ENCODE measurements around the gene MYO5B. TPM values are rescaled to one million over a fixed set of nuclear protein-coding genes. Genes with fewer than 3 reads are reported as not detected.
"Not testable (repeated sequence)": the region's sequence is repeated elsewhere in the genome, so short reads cannot be mapped to it uniquely, and the experiment has no call there.

MYO5B gene
- total RNA-seq (2014; rRNA removed; shearing (Covaris generic)) (not detected in 2 replicates), total RNA-seq (2022) (not detected in 2 replicates), Bru-seq, nascent RNA (percentile 5 among the genes with signal in this experiment), BruChase-seq, experiment 1, labeled RNA remaining after a 6-hour chase (percentile 6 among the genes with signal in this experiment), BruChase-seq, experiment 2, labeled RNA remaining after a 2-hour chase (percentile 6 among the genes with signal in this experiment)
- long read RNA-seq = 0 reads

DNA sequence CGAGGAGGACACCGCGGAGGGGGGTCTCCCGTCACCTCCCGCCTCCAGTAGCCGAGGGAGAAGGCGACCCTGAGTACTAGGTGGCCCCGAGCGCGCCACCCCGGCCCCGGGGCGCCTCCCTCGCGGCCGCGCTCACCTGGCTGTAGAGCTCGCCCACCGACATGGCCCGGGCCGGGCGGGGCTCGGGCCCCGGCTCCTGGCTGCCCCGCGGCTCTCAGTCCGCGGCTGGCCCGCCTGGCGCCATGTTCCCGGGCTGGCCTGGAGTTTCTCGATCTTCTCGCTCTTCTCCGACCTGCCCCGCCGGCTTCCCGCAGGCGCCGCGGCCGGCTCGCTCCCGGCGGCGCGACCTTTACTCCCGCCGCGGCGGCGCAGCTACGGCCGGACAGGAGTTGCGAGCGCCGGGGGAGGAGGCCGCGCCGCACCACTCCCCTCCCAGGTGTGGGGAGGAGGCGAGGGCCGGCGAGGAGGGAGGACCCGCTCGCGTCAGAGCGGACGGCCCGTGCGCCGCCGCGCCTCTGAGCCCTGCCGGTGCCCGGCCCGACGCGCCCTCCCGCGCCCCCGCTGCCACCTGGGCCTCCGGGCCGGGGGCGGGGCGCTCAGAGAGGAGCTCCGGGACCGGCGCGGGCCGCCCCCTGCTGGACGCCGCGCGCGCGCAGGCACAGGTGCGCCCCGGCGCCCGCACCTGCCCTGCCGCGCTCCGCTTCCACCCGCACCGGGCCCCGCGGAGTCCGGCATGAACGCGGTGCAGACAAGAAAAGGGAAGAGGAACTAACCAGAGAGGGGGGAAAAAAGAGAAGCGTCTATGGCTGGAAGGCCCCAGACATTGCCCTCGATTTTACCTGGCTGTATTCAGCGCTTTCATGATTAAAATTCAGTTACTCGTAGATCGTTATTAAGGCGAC, at the start of gene MYO5B:
MYO5B (minus strand) TSS at position 517 of the 902 bp plus-strand sequence; CDS start at position 163, 354 bp downstream.
- Histone ChIP-seq H3K4me3 (ENCODE audit: low read depth, low read length, poor library complexity, severe bottlenecking) (no peak within 1 kb of the TSS), H3K27ac (ENCODE audit: low read depth, low read length, poor library complexity, severe bottlenecking) (no peak within 1 kb of the TSS), H3K4me2 (ENCODE audit: low read length) (no peak within 1 kb of the TSS), H3K79me2 (ENCODE audit: insufficient read depth, low read depth, low read length) (no peaks in the 10 kb centered on the region), H3K36me3 (ENCODE audit: insufficient read depth, low read length) (no peaks in the 10 kb centered on the region), H3K9me3 (ENCODE audit: low read length) (no peaks in the 10 kb centered on the region), H3K4me1 (ENCODE audit: insufficient read depth, low read length, poor library complexity, severe bottlenecking) (no peaks in the 10 kb centered on the region), H2AFZ (ENCODE audit: low read length) (no peak within 1 kb of the TSS), H4K20me1 (ENCODE audit: insufficient read depth, low read length) (no peaks in the 10 kb centered on the region), H3K9me2 (ENCODE audit: insufficient read depth, low read length) (no peaks in the 10 kb centered on the region)
- CTCF ChIA-PET (ENCODE audit: unreplicated experiment) = no interaction called here
- TF ChIP-seq, protein P1, sequence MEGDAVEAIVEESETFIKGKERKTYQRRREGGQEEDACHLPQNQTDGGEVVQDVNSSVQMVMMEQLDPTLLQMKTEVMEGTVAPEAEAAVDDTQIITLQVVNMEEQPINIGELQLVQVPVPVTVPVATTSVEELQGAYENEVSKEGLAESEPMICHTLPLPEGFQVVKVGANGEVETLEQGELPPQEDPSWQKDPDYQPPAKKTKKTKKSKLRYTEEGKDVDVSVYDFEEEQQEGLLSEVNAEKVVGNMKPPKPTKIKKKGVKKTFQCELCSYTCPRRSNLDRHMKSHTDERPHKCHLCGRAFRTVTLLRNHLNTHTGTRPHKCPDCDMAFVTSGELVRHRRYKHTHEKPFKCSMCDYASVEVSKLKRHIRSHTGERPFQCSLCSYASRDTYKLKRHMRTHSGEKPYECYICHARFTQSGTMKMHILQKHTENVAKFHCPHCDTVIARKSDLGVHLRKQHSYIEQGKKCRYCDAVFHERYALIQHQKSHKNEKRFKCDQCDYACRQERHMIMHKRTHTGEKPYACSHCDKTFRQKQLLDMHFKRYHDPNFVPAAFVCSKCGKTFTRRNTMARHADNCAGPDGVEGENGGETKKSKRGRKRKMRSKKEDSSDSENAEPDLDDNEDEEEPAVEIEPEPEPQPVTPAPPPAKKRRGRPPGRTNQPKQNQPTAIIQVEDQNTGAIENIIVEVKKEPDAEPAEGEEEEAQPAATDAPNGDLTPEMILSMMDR (conservative IDR thresholded peaks at IDR 0.05; ENCODE audit: low read length) = 0 out of 2 replicates have a peak, but pooled peaks have one; percentile 40
- no peak for TF ChIP-seq EZH2phosphoT487 (IDR thresholded peaks at IDR 0.05; ENCODE audit: borderline replicate concordance, low read depth, low read length)
- DNase-seq (ENCODE audit: low spot score) = peak; percentile 10
- POLR2A ChIA-PET = no interaction called here
- intact Hi-C loops (cut with micrococcal nuclease; ENCODE audit: unreplicated experiment) = no loop called here
- BruUV-seq (replicated peaks) = no TSS peak

DNA sequence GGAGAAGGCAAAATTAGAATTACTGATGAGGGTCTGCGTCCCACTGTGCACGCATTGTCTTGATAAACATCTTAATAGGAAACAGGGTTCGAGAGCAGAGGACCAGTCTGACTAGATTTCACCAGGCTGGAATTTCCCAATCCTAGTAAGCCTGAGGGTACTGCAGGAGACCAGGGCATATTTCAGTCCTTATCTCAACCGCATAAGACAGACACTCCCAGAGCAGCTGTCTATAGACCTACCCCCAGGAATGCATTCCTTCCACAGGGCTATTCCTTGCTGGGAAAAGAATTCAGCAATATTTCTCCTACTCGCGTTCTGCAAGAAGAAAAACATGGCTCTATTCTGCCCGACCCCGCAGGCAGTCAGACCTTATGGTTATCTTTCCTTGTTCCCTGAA, 46.8 kb upstream of the MYO5B start:
- H3K4me3 ChIP-seq (ENCODE audit: low read depth, low read length, poor library complexity, severe bottlenecking); H3K4me2 ChIP-seq (ENCODE audit: low read length); H3K9me2 ChIP-seq (ENCODE audit: insufficient read depth, low read length); H3K4me1 ChIP-seq (ENCODE audit: insufficient read depth, low read length, poor library complexity, severe bottlenecking); H3K9me3 ChIP-seq (ENCODE audit: low read length); POLR2A ChIA-PET; intact Hi-C loops (cut with micrococcal nuclease; ENCODE audit: unreplicated experiment); H3K27ac ChIP-seq (ENCODE audit: low read depth, low read length, poor library complexity, severe bottlenecking); BruUV-seq (replicated peaks); H3K36me3 ChIP-seq (ENCODE audit: insufficient read depth, low read length); CTCF ChIA-PET (ENCODE audit: unreplicated experiment); H2AFZ ChIP-seq (ENCODE audit: low read length); H3K79me2 ChIP-seq (ENCODE audit: insufficient read depth, low read depth, low read length); H4K20me1 ChIP-seq (ENCODE audit: insufficient read depth, low read length); DNase-seq (ENCODE audit: low spot score): not testable (repeated sequence)

DNA sequence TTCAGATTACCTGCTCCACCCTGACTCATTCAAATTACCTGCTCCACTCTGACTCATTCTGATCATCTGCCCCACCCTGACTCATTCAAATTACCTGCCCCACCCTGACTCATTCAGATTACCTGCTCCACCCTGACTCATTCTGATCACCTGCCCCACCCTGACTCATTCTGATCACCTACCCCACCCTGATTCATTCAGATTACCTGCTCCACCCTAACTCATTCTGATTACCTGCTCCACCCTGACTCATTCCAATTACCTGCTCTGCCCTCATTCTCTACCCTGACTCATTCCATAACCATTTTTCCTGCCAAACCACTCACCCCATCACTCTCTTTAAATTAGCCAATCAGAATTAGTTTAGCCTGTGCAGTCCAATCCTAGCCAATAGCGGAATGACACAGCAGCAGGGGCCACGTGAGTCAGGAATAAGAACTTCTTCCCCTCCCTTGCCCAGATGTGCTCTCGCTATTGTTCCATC, 45.2 kb upstream of the MYO5B start:
- Histone ChIP-seq H3K4me3 (ENCODE audit: low read depth, low read length, poor library complexity, severe bottlenecking) (no peak overlapping the region), H3K4me2 (ENCODE audit: low read length) (no peak overlapping the region), H3K9me3 (ENCODE audit: low read length) (no peaks in the 10 kb centered on the region), H3K79me2 (ENCODE audit: insufficient read depth, low read depth, low read length) (no peaks in the 10 kb centered on the region), H3K27ac (ENCODE audit: low read depth, low read length, poor library complexity, severe bottlenecking) (no peak overlapping the region), H2AFZ (ENCODE audit: low read length) (no peak overlapping the region), H4K20me1 (ENCODE audit: insufficient read depth, low read length) (no peaks in the 10 kb centered on the region), H3K9me2 (ENCODE audit: insufficient read depth, low read length) (no peaks in the 10 kb centered on the region), H3K36me3 (ENCODE audit: insufficient read depth, low read length) (no peaks in the 10 kb centered on the region), H3K4me1 (ENCODE audit: insufficient read depth, low read length, poor library complexity, severe bottlenecking) (no peaks in the 10 kb centered on the region)
- ChIA-PET CTCF (ENCODE audit: unreplicated experiment) (no interaction called here), POLR2A (no interaction called here)
- TF ChIP-seq EZH2phosphoT487 (IDR thresholded peaks at IDR 0.05; ENCODE audit: borderline replicate concordance, low read depth, low read length) = no peak
- TF ChIP-seq, protein P1 (conservative IDR thresholded peaks at IDR 0.05; ENCODE audit: low read length) = no peak
- intact Hi-C loops (cut with micrococcal nuclease; ENCODE audit: unreplicated experiment) = no loop called here
- BruUV-seq (replicated peaks) = no TSS peak
- no peak for DNase-seq (ENCODE audit: low spot score)
